Ishikawa (cell line): Measurements from ENCODE around the gene FGF18.

Experiments
- CEBPB ChIP-seq: IDR thresholded peaks from 2 replicates; pipeline ENCODE4 v1.6.1; 2012
- EP300 ChIP-seq: IDR thresholded peaks from 2 replicates; pipeline ENCODE4 v1.6.1; 2012; ENCODE audit warnings: borderline replicate concordance
- FOXM1 ChIP-seq: IDR thresholded peaks from 2 replicates; pipeline ENCODE4 v1.6.1; 2012; ENCODE audit warnings: low read depth, borderline replicate concordance
- RAD21 ChIP-seq: IDR thresholded peaks from 2 replicates; pipeline ENCODE4 v1.6.1; 2012; ENCODE audit warnings: low read depth
- REST ChIP-seq: IDR thresholded peaks from 2 replicates; pipeline ENCODE4 v1.6.1; 2012; ENCODE audit warnings: low read depth, mild to moderate bottlenecking
- TCF12 ChIP-seq: IDR thresholded peaks from 2 replicates; pipeline ENCODE4 v1.6.1; 2012; ENCODE audit warnings: low read depth
- TEAD4 ChIP-seq: IDR thresholded peaks from 2 replicates; pipeline ENCODE4 v1.6.1; 2012
- USF1 ChIP-seq: IDR thresholded peaks from 2 replicates; pipeline ENCODE4 v1.6.1; 2012
- YY1 ChIP-seq: IDR thresholded peaks from 2 replicates; pipeline ENCODE4 v1.6.1; 2012; ENCODE audit warnings: low read depth
- ZBTB7A ChIP-seq: IDR thresholded peaks from 2 replicates; pipeline ENCODE4 v1.6.1; 2012; ENCODE audit warnings: low read depth

GRCh38 chr5:171492781-171493180, 73.3 kb downstream of the FGF18 start:
- TF ChIP-seq REST (no peak), YY1 (no peak), TCF12 (no peak), EP300 (no peak), TEAD4 (no peak), CEBPB (no peak), USF1 (no peak), FOXM1 (no peak), RAD21 (no peak), ZBTB7A (no peak)
